ENCODE measurements around the gene GSKIP. TPM values are rescaled to one million over a fixed set of nuclear protein-coding genes. Genes with fewer than 3 reads are reported as not detected.

Gene GSKIP
- polyA plus RNA-seq, 1 donor from 2014 or later: 87.4 TPM

DNA sequence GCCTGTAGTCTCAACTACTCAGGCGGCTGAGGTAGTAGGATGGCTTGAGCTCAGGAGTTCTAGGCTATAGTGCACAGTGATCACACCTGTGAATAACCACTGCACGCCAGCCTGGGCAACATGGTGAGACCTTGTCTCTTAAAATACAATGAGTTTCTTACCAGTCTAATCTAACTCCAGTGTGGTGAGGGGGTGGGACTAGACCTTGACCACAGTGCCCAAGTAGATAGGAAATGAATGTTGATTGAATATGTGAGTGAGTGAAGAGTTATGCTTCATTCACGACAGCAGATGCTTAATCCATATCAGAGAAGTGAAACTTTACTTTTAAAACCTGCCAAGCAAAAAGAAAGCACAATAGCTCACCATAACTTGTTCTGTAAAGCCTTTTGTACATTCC, 17.4 kb downstream of the GSKIP start:
- no peaks in the 10 kb centered on the region for H3K27me3 ChIP-seq (ENCODE audit: insufficient read depth, low read depth, low read length)
- no peaks in the 10 kb centered on the region for H4K20me1 ChIP-seq (ENCODE audit: insufficient read depth)
- no peaks in the 10 kb centered on the region for H3K36me3 ChIP-seq (ENCODE audit: insufficient read depth, low read length)
- H3F3A ChIP-seq (ENCODE audit: insufficient read depth, low read length, poor library complexity, severe bottlenecking): no peaks in the 10 kb centered on the region
- H3K79me2 ChIP-seq (replicated peaks; ENCODE audit: insufficient read depth, low read length): peaks cover 11% of the 10 kb centered on the region
- H3K4me2 ChIP-seq (ENCODE audit: low read length): no peak overlapping the region
- TF ChIP-seq POLR2AphosphoS5 (IDR thresholded peaks at IDR 0.05) (no peak), SMC3 (conservative IDR thresholded peaks at IDR 0.05; ENCODE audit: poor library complexity) (no peak), EZH2 (IDR thresholded peaks at IDR 0.05; ENCODE audit: borderline replicate concordance, insufficient read depth, low read length, poor library complexity, severe bottlenecking) (no peak), TAF1 (IDR thresholded peaks at IDR 0.05; ENCODE audit: low read depth) (no peak), MXI1 (conservative IDR thresholded peaks at IDR 0.05; ENCODE audit: poor library complexity, severe bottlenecking) (no peak)
- H3K9me3 ChIP-seq (ENCODE audit: low read length): no peaks in the 10 kb centered on the region
- H3K27ac ChIP-seq (ENCODE audit: low read length): no peak overlapping the region
- no peak overlapping the region for H3K4me3 ChIP-seq (ENCODE audit: low read length)
- H3K9ac ChIP-seq (ENCODE audit: low read length): no peak overlapping the region
- H3K9me2 ChIP-seq (ENCODE audit: insufficient read depth, low read length): no peaks in the 10 kb centered on the region
- no peak overlapping the region for H2AFZ ChIP-seq (ENCODE audit: low read depth, low read length)

DNA sequence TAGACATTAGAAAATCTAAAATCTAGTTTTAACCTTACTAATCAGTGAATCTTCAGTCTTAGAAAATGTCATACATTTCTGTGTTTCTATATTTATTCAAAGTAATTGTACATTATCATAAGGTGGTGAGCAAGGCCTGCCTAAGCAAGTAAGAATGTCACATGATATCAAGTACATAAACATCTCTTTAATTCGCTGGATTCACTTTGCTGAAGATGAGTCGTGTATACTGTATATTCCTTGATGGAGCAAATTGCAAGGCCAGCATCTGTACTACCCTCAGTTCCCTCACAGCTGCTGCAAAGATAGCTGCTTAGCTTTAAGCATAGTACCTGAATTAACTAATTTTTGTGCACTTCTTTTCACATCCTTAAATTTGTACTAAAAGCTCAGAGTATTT, 20.1 kb downstream of the GSKIP start:
- Histone ChIP-seq H3K9ac (ENCODE audit: low read length) (no peak overlapping the region), H3K36me3 (ENCODE audit: insufficient read depth, low read length) (no peaks in the 10 kb centered on the region), H3K27ac (ENCODE audit: low read length) (no peak overlapping the region), H3K4me2 (ENCODE audit: low read length) (no peak overlapping the region), H3K4me3 (ENCODE audit: low read length) (no peak overlapping the region), H3F3A (ENCODE audit: insufficient read depth, low read length, poor library complexity, severe bottlenecking) (no peaks in the 10 kb centered on the region), H4K20me1 (ENCODE audit: insufficient read depth) (no peaks in the 10 kb centered on the region), H3K9me3 (ENCODE audit: low read length) (no peaks in the 10 kb centered on the region), H2AFZ (ENCODE audit: low read depth, low read length) (no peak overlapping the region), H3K79me2 (replicated peaks; ENCODE audit: insufficient read depth, low read length) (no peaks in the 10 kb centered on the region), H3K9me2 (ENCODE audit: insufficient read depth, low read length) (no peaks in the 10 kb centered on the region), H3K27me3 (ENCODE audit: insufficient read depth, low read depth, low read length) (no peaks in the 10 kb centered on the region)
- no peak for TF ChIP-seq RAD21 (conservative IDR thresholded peaks at IDR 0.05)
- no peak for TF ChIP-seq POLR2AphosphoS5 (IDR thresholded peaks at IDR 0.05)
- no peak for TF ChIP-seq SMC3 (conservative IDR thresholded peaks at IDR 0.05; ENCODE audit: poor library complexity)
- TF ChIP-seq EP300 (conservative IDR thresholded peaks at IDR 0.05; ENCODE audit: poor library complexity, severe bottlenecking): no peak
- no peak for TF ChIP-seq EZH2 (IDR thresholded peaks at IDR 0.05; ENCODE audit: borderline replicate concordance, insufficient read depth, low read length, poor library complexity, severe bottlenecking)
- no peak for TF ChIP-seq TAF1 (IDR thresholded peaks at IDR 0.05; ENCODE audit: low read depth)
- TF ChIP-seq, protein P1, sequence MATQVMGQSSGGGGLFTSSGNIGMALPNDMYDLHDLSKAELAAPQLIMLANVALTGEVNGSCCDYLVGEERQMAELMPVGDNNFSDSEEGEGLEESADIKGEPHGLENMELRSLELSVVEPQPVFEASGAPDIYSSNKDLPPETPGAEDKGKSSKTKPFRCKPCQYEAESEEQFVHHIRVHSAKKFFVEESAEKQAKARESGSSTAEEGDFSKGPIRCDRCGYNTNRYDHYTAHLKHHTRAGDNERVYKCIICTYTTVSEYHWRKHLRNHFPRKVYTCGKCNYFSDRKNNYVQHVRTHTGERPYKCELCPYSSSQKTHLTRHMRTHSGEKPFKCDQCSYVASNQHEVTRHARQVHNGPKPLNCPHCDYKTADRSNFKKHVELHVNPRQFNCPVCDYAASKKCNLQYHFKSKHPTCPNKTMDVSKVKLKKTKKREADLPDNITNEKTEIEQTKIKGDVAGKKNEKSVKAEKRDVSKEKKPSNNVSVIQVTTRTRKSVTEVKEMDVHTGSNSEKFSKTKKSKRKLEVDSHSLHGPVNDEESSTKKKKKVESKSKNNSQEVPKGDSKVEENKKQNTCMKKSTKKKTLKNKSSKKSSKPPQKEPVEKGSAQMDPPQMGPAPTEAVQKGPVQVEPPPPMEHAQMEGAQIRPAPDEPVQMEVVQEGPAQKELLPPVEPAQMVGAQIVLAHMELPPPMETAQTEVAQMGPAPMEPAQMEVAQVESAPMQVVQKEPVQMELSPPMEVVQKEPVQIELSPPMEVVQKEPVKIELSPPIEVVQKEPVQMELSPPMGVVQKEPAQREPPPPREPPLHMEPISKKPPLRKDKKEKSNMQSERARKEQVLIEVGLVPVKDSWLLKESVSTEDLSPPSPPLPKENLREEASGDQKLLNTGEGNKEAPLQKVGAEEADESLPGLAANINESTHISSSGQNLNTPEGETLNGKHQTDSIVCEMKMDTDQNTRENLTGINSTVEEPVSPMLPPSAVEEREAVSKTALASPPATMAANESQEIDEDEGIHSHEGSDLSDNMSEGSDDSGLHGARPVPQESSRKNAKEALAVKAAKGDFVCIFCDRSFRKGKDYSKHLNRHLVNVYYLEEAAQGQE (IDR thresholded peaks at IDR 0.05; ENCODE audit: borderline replicate concordance): no peak
- TF ChIP-seq, protein P2, sequence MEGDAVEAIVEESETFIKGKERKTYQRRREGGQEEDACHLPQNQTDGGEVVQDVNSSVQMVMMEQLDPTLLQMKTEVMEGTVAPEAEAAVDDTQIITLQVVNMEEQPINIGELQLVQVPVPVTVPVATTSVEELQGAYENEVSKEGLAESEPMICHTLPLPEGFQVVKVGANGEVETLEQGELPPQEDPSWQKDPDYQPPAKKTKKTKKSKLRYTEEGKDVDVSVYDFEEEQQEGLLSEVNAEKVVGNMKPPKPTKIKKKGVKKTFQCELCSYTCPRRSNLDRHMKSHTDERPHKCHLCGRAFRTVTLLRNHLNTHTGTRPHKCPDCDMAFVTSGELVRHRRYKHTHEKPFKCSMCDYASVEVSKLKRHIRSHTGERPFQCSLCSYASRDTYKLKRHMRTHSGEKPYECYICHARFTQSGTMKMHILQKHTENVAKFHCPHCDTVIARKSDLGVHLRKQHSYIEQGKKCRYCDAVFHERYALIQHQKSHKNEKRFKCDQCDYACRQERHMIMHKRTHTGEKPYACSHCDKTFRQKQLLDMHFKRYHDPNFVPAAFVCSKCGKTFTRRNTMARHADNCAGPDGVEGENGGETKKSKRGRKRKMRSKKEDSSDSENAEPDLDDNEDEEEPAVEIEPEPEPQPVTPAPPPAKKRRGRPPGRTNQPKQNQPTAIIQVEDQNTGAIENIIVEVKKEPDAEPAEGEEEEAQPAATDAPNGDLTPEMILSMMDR (IDR thresholded peaks at IDR 0.05; ENCODE audit: poor library complexity, severe bottlenecking): no peak
- TF ChIP-seq MXI1 (conservative IDR thresholded peaks at IDR 0.05; ENCODE audit: poor library complexity, severe bottlenecking): no peak

All from neural cell (in vitro differentiated cells).